ENCODE data around the gene SERPINB13.
"Not testable (repeated sequence)": the region's sequence is repeated elsewhere in the genome, so short reads cannot be mapped to it uniquely, and the experiment has no call there.

Gene SERPINB13

GRCh38 chr18:63626431-63626830 lies 39.3 kb downstream of the SERPINB13 start:
- no peak overlapping the region for H3K14ac ChIP-seq (ENCODE audit: low read length)
- no peak overlapping the region for H2AK5ac ChIP-seq (ENCODE audit: low read depth, low read length)
- H3K4me1 ChIP-seq (ENCODE audit: control insufficient read depth in 2 of 2, insufficient read depth in 1 of 2, low read depth in 1 of 2, low read length in 2 of 2): no peaks in the 10 kb centered on the region
- peaks cover 10 to 18% of the 10 kb centered on the region in 2 donors for H3K9me3 ChIP-seq (replicated peaks in 1 of 2; ENCODE audit: control insufficient read depth in 2 of 2, insufficient read depth in 1 of 2, low read depth in 1 of 2, low read length in 2 of 2)
- H2BK12ac ChIP-seq (ENCODE audit: low read length): no peak overlapping the region
- peaks cover 0 to 2% (median 0%) of the 10 kb centered on the region in 3 experiments for H3K27me3 ChIP-seq (ENCODE audit: control insufficient read depth in 3 of 3, insufficient read depth in 3 of 3, low read depth in 1 of 3, low read length in 3 of 3)
- H3K36me3 ChIP-seq (replicated peaks in 1 of 2; ENCODE audit: control insufficient read depth in 2 of 2, insufficient read depth in 2 of 2, low read length in 2 of 2): peaks cover 0 to 2% of the 10 kb centered on the region in 2 donors
- H3K4me2 ChIP-seq (ENCODE audit: insufficient read depth, low read length, poor library complexity, severe bottlenecking): no peak overlapping the region
- H2BK120ac ChIP-seq (ENCODE audit: low read depth, low read length): no peak overlapping the region
- H3K4ac ChIP-seq (ENCODE audit: low read length): no peak overlapping the region
- H4K91ac ChIP-seq (ENCODE audit: low read depth, low read length, poor library complexity): no peak overlapping the region
- WGBS, 2 donors (ENCODE audit: extremely low coverage in 2 of 2, insufficient read length in 2 of 2, insufficient replicate concordance in 1 of 2): no CpG with 5 or more reads among the region's 4 CpGs
- H3K4me3 ChIP-seq (ENCODE audit: low read length in 2 of 2): no peak overlapping the region
- no peaks in the 10 kb centered on the region for H3K79me1 ChIP-seq (ENCODE audit: low read depth, low read length)
- no peak overlapping the region for H2BK15ac ChIP-seq (ENCODE audit: low read length)
- H3K27ac ChIP-seq (replicated peaks; ENCODE audit: low read length): no peak overlapping the region
- no peak overlapping the region for H3K23ac ChIP-seq (ENCODE audit: low read depth, low read length, poor library complexity)
- no peak overlapping the region for H3K18ac ChIP-seq (ENCODE audit: low read length)
- H4K8ac ChIP-seq (ENCODE audit: low read depth, low read length): no peak overlapping the region
- H2BK5ac ChIP-seq (ENCODE audit: low read length): no peak overlapping the region
- H2AFZ ChIP-seq (ENCODE audit: low read length): no peak overlapping the region
- DNase-seq (ENCODE audit: low spot score): no peak
- H3K9ac ChIP-seq (ENCODE audit: low read depth, low read length, poor library complexity): no peak overlapping the region

- Histone ChIP-seq H3K36me3 (replicated peaks in 1 of 2; ENCODE audit: control insufficient read depth in 2 of 2, insufficient read depth in 2 of 2, low read length in 2 of 2) (peaks cover 0 to 2% of the 10 kb centered on the region in 2 donors), H3K18ac (ENCODE audit: low read length) (no peak overlapping the region), H3K79me1 (ENCODE audit: low read depth, low read length) (no peaks in the 10 kb centered on the region), H3K4me3 (ENCODE audit: low read length in 2 of 2) (no peak overlapping the region), H3K4ac (ENCODE audit: low read length) (no peak overlapping the region), H2AFZ (ENCODE audit: low read length) (no peak overlapping the region), H2BK120ac (ENCODE audit: low read depth, low read length) (no peak overlapping the region), H3K4me2 (ENCODE audit: insufficient read depth, low read length, poor library complexity, severe bottlenecking) (no peak overlapping the region), H3K9me3 (replicated peaks in 1 of 2; ENCODE audit: control insufficient read depth in 2 of 2, insufficient read depth in 1 of 2, low read depth in 1 of 2, low read length in 2 of 2) (peaks cover 10 to 18% of the 10 kb centered on the region in 2 donors), H3K27ac (replicated peaks; ENCODE audit: low read length) (no peak overlapping the region), H4K8ac (ENCODE audit: low read depth, low read length) (no peak overlapping the region), H3K9ac (ENCODE audit: low read depth, low read length, poor library complexity) (no peak overlapping the region), H4K91ac (ENCODE audit: low read depth, low read length, poor library complexity) (no peak overlapping the region), H3K23ac (ENCODE audit: low read depth, low read length, poor library complexity) (no peak overlapping the region), H2BK5ac (ENCODE audit: low read length) (no peak overlapping the region), H3K4me1 (ENCODE audit: control insufficient read depth in 2 of 2, insufficient read depth in 1 of 2, low read depth in 1 of 2, low read length in 2 of 2) (no peaks in the 10 kb centered on the region), H2BK15ac (ENCODE audit: low read length) (no peak overlapping the region), H3K14ac (ENCODE audit: low read length) (no peak overlapping the region), H3K27me3 (ENCODE audit: control insufficient read depth in 3 of 3, insufficient read depth in 3 of 3, low read depth in 1 of 3, low read length in 3 of 3) (peaks cover 0 to 2% (median 0%) of the 10 kb centered on the region in 3 experiments), H2BK12ac (ENCODE audit: low read length) (no peak overlapping the region), H2AK5ac (ENCODE audit: low read depth, low read length) (no peak overlapping the region)
- no peak for DNase-seq (ENCODE audit: low spot score)
Measured at GRCh38 chr18:63627819-63628218, 40.7 kb downstream of the SERPINB13 start.

DNA sequence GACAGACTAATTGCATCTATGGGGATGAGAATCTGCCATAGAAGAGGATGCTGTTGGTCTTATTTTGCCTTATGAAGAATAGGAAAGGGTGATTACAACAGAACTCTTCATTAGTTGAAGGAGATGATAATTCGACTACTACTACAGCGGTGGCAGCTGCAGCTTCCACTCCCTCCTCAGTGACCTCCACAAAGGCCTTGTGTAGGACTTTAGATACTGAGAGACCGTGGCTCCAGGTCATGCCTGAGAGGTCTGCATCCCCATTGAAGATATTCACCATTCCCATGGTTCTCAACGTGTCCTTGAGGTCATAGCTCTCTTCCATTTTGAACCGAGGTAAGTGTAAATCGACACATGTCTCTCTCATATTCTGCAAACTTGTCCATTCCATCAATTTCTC lies 50.6 kb downstream of the SERPINB13 start:
- Histone ChIP-seq H2AFZ (ENCODE audit: low read length) (no peak overlapping the region), H3K27me3 (ENCODE audit: control insufficient read depth in 3 of 3, insufficient read depth in 3 of 3, low read depth in 1 of 3, low read length in 3 of 3) (no peaks in the 10 kb centered on the region), H2BK5ac (ENCODE audit: low read length) (no peak overlapping the region), H2BK120ac (ENCODE audit: low read depth, low read length) (no peak overlapping the region), H3K27ac (replicated peaks; ENCODE audit: low read length) (no peak overlapping the region), H3K79me1 (ENCODE audit: low read depth, low read length) (no peaks in the 10 kb centered on the region), H3K23ac (ENCODE audit: low read depth, low read length, poor library complexity) (no peak overlapping the region), H2BK12ac (ENCODE audit: low read length) (no peak overlapping the region), H3K9me3 (replicated peaks in 1 of 2; ENCODE audit: control insufficient read depth in 2 of 2, insufficient read depth in 1 of 2, low read depth in 1 of 2, low read length in 2 of 2) (no peaks in the 10 kb centered on the region), H4K91ac (ENCODE audit: low read depth, low read length, poor library complexity) (no peak overlapping the region), H3K9ac (ENCODE audit: low read depth, low read length, poor library complexity) (no peak overlapping the region), H2AK5ac (ENCODE audit: low read depth, low read length) (no peak overlapping the region), H3K36me3 (replicated peaks in 1 of 2; ENCODE audit: control insufficient read depth in 2 of 2, insufficient read depth in 2 of 2, low read length in 2 of 2) (no peaks in the 10 kb centered on the region), H3K18ac (ENCODE audit: low read length) (no peak overlapping the region), H3K14ac (ENCODE audit: low read length) (no peak overlapping the region), H3K4me2 (ENCODE audit: insufficient read depth, low read length, poor library complexity, severe bottlenecking) (no peak overlapping the region), H3K4me3 (ENCODE audit: low read length in 2 of 2) (no peak overlapping the region), H2BK15ac (ENCODE audit: low read length) (no peak overlapping the region), H3K4ac (ENCODE audit: low read length) (no peak overlapping the region), H4K8ac (ENCODE audit: low read depth, low read length) (no peak overlapping the region), H3K4me1 (ENCODE audit: control insufficient read depth in 2 of 2, insufficient read depth in 1 of 2, low read depth in 1 of 2, low read length in 2 of 2) (no peaks in the 10 kb centered on the region)
- DNase-seq (ENCODE audit: low spot score): no peak
- WGBS, 2 donors (ENCODE audit: extremely low coverage in 2 of 2, insufficient read length in 2 of 2, insufficient replicate concordance in 1 of 2): no CpG with 5 or more reads among the region's 6 CpGs

DNA sequence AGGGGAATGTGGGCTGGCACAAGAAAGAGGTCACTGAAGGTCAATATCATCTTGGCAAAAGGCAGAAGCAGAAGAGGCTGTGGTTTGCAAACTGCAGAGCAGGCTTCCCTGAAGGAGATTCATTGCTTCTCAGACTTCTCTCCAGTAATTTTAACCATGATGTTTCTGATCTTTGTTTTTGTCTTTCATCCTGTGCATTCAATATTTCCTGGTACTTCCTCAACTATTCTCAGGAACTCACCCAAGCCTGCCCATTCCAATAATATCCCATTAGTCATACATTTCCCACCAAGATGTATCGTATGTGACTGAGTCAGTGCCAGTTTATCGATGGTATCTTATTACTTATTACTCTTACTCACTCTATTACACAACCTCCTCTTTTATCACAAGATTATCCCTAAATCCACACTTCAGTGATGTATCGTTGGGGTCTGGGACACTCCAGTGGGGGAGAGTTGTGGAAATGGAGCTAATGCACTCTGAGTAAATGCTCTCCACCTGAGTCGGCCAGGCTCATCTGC lies 54.1 kb downstream of the SERPINB13 start:
- not testable (repeated sequence) for H3K18ac ChIP-seq (ENCODE audit: low read length); H3K4me2 ChIP-seq (ENCODE audit: insufficient read depth, low read length, poor library complexity, severe bottlenecking); H4K91ac ChIP-seq (ENCODE audit: low read depth, low read length, poor library complexity); H2BK120ac ChIP-seq (ENCODE audit: low read depth, low read length); H3K79me1 ChIP-seq (ENCODE audit: low read depth, low read length); H3K36me3 ChIP-seq (replicated peaks in 1 of 2; ENCODE audit: control insufficient read depth in 2 of 2, insufficient read depth in 2 of 2, low read length in 2 of 2); H2AK5ac ChIP-seq (ENCODE audit: low read depth, low read length); H3K27me3 ChIP-seq (ENCODE audit: control insufficient read depth in 3 of 3, insufficient read depth in 3 of 3, low read depth in 1 of 3, low read length in 3 of 3); H3K27ac ChIP-seq (replicated peaks; ENCODE audit: low read length); H3K9ac ChIP-seq (ENCODE audit: low read depth, low read length, poor library complexity); H3K4me1 ChIP-seq (ENCODE audit: control insufficient read depth in 2 of 2, insufficient read depth in 1 of 2, low read depth in 1 of 2, low read length in 2 of 2); H2BK12ac ChIP-seq (ENCODE audit: low read length); H3K9me3 ChIP-seq (replicated peaks in 1 of 2; ENCODE audit: control insufficient read depth in 2 of 2, insufficient read depth in 1 of 2, low read depth in 1 of 2, low read length in 2 of 2); DNase-seq (ENCODE audit: low spot score); H3K4ac ChIP-seq (ENCODE audit: low read length); H2AFZ ChIP-seq (ENCODE audit: low read length); H2BK15ac ChIP-seq (ENCODE audit: low read length); H3K14ac ChIP-seq (ENCODE audit: low read length); H2BK5ac ChIP-seq (ENCODE audit: low read length); H3K23ac ChIP-seq (ENCODE audit: low read depth, low read length, poor library complexity); H3K4me3 ChIP-seq (ENCODE audit: low read length in 2 of 2); H4K8ac ChIP-seq (ENCODE audit: low read depth, low read length)
- WGBS, 2 donors (ENCODE audit: extremely low coverage in 2 of 2, insufficient read length in 2 of 2, insufficient replicate concordance in 1 of 2): no CpG with 5 or more reads among the region's 4 CpGs

Measured in neuronal stem cell (in vitro differentiated cells).